ENCODE measurements around the gene PLXNA4.

Gene PLXNA4

GRCh38 chr7:132152131-132152889 is 424.0 kb downstream of the PLXNA4 start:
- no peak for DNase-seq (ENCODE audit: low spot score)
- TF ChIP-seq, protein P1, sequence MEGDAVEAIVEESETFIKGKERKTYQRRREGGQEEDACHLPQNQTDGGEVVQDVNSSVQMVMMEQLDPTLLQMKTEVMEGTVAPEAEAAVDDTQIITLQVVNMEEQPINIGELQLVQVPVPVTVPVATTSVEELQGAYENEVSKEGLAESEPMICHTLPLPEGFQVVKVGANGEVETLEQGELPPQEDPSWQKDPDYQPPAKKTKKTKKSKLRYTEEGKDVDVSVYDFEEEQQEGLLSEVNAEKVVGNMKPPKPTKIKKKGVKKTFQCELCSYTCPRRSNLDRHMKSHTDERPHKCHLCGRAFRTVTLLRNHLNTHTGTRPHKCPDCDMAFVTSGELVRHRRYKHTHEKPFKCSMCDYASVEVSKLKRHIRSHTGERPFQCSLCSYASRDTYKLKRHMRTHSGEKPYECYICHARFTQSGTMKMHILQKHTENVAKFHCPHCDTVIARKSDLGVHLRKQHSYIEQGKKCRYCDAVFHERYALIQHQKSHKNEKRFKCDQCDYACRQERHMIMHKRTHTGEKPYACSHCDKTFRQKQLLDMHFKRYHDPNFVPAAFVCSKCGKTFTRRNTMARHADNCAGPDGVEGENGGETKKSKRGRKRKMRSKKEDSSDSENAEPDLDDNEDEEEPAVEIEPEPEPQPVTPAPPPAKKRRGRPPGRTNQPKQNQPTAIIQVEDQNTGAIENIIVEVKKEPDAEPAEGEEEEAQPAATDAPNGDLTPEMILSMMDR (IDR thresholded peaks at IDR 0.05; ENCODE audit: extremely low read depth, missing control alignments), result no peak

- TF ChIP-seq, protein P1 (IDR thresholded peaks at IDR 0.05; ENCODE audit: extremely low read depth, missing control alignments), result no peak
- DNase-seq (ENCODE audit: low spot score), result no peak
These were observed 425.6 kb downstream of the PLXNA4 start for GRCh38 chr7:132150711-132151110.

DNA sequence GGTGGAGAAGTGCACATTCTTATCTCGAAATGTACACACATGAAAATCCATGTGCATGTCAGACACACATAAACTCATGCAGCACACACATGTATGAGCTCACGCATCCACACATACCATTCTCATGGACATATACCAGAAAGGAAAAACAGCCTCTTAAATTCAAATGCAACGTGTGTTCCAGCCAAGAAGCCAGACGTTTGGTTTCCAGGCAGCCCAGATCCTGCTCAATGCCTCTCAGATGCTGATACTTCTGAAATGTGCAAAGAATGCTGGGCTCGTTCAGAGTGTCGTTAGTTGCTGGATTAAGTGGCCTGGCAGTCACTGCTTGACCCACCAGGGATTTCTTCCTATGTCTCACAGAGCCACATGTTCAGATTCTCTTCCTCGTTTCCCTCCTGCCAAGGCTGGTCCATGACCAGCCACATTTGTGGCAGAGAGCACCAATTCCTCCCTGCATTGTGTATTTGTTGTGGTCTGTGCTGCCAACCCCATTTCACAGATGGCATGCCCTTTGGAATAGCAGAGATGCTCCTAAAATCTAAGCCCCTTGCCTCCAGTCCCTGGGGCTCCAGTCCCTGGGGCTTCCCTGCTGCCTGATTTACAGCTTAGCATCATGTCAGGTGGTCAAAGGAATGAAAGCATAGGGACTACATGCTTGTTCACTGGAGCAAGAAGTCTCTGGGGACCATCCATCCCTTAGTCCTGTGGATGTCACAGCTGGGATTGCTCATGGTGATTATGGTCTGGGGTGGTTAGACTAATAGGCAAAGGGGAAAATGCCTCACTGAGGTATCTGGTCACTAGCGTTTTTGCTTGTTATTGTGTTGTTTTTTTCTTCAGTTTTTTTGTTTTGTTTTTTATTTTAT is 426.6 kb downstream of the PLXNA4 start:
- TF ChIP-seq, protein P1 (IDR thresholded peaks at IDR 0.05; ENCODE audit: extremely low read depth, missing control alignments), result no peak
- no peak for DNase-seq (ENCODE audit: low spot score)

DNA sequence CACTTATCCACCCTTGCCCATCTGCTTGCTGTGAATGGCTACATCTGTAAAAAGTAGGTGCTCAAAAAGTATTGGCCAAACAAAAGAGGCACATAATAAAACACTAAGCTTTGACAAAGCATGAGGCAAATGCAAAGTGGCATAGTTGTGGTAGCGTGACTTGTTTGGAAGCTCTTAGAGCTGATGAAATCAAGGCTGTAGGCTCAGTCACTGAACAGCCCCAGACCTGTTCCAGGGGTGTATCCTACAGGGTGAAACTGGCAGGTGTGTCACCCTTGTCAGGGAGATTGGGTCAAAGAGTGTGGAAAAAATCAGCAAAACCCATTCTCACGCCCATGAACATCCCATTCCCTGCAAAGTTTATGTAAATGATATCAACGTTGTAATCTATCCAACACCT is 427.4 kb downstream of the PLXNA4 start:
- TF ChIP-seq, protein P1 (IDR thresholded peaks at IDR 0.05; ENCODE audit: extremely low read depth, missing control alignments), result no peak
- no peak for DNase-seq (ENCODE audit: low spot score)

DNA sequence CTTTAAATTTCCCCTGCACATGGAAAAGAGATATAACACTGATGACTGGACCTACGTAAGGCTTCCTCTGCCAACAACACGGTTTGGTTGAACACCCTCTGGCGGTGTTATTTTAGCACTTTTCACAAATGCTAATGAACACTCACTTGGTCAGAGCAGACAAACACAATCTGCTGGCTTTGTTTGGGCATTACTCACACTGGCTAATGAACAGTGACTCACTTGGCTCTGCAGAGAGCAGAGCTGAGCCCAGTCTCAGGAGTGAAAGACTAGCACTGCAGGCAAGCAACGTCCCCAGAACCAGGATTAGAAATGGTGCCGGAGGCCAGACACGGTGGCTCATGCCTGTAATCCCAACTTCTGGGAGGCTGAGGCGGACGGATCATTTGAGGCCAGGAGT is 430.8 kb downstream of the PLXNA4 start:
- TF ChIP-seq, protein P1 (IDR thresholded peaks at IDR 0.05; ENCODE audit: extremely low read depth, missing control alignments), result no peak
- no peak for DNase-seq (ENCODE audit: low spot score)

- TF ChIP-seq, protein P1 (IDR thresholded peaks at IDR 0.05; ENCODE audit: extremely low read depth, missing control alignments), result no peak
- no peak for DNase-seq (ENCODE audit: low spot score)
These were observed 431.2 kb downstream of the PLXNA4 start for GRCh38 chr7:132145063-132145462.

DNA sequence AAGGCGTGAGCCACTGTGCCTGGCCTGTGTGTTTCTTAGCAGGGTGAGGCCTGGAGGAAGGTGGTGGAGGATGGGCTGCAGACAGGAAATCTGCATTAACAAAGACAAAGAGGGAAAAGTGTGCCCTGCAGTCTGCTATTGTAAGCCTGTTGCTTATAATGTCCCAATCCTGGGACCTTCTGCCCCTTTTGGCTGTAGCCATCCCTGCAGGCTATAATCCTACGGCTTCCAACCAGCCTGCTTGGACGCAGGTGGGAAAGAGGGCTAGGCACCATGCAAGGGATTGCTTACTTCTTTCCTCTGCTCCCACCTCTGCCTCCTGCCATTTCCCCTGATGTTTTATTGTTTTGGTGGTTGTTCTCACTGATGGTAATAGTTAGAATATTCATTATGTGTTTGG is 434.3 kb downstream of the PLXNA4 start:
- DNase-seq (ENCODE audit: low spot score), result no peak
- TF ChIP-seq, protein P1 (IDR thresholded peaks at IDR 0.05; ENCODE audit: extremely low read depth, missing control alignments), result no peak

Measured in GM20000 (cell line).